ENCODE measurements around the gene ARRDC2.
A peak's percentile ranks its signal among the peaks of the same experiment; 100 is the strongest.
"Not testable (repeated sequence)": the region's sequence is repeated elsewhere in the genome, so short reads cannot be mapped to it uniquely, and the experiment has no call there.

The ARRDC2 gene

DNA sequence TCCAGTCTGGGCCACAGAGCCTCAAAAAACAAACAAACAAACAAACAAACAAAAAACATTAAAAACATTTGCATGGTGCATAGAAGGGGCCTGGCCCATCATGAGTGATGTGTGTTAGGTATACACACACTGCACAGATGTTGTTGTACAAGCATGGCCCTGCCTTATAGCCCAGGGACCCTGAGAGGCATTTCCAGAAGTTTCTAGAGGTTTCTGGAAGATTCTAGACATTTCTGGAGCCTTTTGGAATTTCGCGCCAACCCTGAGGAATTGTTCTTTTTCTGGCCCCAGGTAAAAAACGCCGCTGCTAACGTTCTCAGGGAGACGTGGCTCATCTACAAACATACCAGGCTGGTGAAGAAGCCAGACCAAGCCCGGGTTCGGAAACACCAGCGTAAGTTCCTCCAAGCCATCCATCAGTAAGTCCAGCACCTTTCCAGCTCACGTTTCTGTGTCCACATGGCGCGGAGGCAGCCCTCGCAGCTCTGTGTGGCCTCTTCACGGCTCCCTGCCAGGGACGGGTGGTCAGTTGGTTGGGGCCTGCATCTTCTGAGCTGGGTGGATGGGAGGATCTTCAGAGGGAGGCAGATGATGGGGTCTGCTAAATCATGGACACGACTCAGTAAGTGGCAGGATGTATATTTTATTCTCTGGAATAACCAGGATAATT, 18.4 kb upstream of the ARRDC2 start:
- DNase-seq (ENCODE audit: low spot score) = no peak

GRCh38 chr19:17993076-17993813, 14.7 kb upstream of the ARRDC2 start:
- no peak for DNase-seq (ENCODE audit: low spot score)

GRCh38 chr19:17996826-17997316, 11.1 kb upstream of the ARRDC2 start:
- peak; percentile 83 for DNase-seq (ENCODE audit: low spot score)

DNA sequence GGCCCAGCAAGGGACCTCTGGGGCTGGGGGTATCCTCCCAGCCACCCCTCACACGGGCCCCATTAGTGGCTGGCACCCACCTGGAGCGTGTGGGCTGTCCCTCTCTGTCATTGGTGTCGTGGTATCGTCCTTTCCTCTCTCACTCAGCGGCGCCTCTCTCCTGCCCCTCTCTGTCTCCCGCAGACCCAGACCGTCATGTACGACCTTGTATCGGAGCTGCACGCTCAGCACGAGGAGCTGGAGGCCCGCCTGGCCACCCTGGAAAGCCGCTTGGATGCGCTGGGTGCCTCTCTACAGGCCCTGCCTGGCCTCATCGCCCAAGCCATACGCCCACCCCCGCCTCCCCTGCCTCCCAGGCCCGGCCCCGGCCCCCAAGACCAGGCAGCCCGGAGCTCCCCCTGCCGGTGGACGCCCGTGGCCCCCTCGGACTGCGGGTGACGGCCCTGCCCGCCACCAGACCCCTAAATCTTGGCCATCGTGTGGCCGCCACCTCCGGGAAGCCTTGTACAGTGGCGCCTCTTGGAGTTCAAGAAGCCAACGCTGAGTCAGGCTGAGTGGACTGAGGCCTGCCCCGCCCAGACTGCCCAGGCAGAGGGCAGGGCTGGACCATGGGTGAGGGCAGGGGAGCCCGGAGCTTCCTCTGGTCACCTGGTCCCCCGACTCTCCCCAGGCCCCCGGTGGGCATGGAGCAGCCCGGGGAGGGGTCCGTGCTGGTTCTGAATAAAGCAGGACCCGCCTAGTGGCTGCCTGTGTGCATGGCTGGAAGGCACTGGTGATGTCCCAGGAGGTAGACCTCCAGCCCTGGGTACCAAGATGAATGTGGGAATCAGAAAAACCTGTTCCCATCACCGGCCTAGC, 9.8 kb upstream of the ARRDC2 start:
- DNase-seq (ENCODE audit: low spot score) = no peak

DNA sequence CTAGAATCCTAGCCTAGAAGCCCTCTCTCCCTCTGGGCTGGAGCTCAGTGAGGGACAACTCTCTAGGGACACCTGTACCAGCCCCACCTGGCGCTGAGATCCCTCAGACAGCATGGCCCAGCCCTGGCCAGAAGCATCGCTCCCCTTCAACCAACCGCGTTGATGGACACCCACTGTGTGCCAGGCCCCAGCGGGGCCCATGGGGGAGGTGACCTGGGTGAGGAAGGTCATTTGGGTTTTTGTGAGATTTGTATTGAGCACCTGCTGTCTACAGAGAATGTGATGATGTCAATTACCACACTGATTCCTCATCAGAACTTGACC, 9.2 kb upstream of the ARRDC2 start:
- DNase-seq (ENCODE audit: low spot score) = no peak

DNA sequence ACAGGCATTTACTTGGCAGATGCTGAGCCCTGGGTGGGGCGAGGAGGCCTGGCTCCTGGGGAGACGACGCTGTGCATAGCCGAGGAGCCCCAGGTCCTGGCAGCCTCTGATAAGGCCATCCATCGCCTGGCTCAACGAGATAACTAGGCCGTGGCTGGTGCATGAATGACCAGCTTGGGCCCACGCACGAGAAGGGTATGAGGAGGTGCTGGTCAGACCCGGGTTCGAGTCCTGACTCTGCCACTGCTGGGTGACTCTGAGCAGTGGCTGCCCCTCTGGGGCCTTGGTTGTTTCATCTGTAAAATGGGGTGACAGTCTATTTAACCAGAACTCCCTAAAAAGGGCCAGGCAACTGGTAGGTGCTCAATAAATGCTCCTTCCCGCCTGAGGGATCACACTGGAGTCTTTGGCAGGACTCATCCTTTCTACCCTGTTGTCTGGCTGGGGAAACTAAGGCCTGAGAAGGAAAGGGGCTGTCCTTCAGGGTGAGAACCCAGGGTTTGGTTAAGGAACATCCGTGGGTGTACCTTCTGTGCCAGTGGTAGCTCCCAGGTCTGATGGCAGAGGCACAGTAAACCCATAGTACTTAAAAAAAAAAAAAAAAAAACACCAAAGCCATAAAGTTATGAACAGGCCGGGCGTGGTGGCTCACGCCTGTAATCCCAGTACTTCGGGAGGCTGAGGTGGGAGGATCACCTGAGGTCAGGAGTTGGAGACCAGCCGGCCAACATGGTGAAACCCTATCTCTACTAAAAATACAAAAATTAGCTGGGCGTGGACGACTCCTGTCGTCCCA, 8.1 kb upstream of the ARRDC2 start:
- DNase-seq (ENCODE audit: low spot score) = no peak

DNA sequence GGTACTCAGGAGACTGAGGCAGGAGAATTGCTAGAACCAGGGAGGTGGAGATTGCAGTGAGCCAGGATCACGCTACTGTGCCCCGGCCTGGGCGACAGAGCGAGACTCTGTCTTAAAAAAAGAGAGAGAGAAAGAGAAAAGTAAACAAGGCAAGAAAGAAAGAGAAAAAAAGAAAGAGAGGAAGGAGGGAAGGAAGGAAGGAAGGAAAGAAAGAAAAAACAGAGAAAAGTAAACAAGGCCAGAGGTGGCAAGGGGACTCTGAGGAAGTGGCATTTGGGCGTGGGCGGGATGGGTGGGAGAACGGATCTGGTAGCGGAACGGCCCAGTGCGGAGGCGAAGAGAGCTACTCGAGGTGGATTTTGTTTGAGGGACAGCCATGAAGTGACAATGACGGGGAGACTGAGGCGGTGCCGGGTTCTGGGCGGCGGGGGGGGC, 7.5 kb upstream of the ARRDC2 start:
- DNase-seq (ENCODE audit: low spot score) = no peak

- DNase-seq (ENCODE audit: low spot score) = peak; percentile 91
Measured at GRCh38 chr19:18000915-18001776, 6.8 kb upstream of the ARRDC2 start.

DNA sequence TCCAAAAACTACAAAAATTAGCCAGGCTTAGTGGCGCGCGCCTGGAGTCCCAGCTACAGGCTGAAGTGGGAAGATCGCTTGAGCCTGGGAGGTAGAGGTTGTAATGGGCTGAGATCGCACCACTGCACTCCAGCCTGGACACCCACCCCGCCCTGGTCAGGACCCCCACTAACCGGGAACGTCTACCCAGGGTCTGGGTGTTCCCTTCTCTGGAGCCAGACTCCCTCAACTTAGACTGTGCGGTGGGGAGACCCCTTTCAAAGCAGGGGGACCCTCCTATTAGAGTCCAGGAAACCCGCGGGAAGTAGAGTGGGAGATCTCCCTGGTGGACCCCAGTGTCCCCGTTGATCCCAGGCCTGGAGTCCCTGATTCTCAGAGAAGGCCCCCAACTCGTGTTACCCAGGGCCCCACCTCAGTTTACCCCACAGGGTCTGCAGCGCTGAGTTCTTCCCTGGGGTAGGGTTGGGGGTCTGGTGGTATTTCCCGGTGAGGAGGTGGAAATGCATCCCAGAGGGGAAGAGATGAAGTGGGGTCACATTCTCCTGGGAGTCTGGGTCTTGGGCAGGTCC, 6.1 kb upstream of the ARRDC2 start:
- no peak for DNase-seq (ENCODE audit: low spot score)

GRCh38 chr19:18002347-18002850, 5.6 kb upstream of the ARRDC2 start:
- no peak for DNase-seq (ENCODE audit: low spot score)

DNA sequence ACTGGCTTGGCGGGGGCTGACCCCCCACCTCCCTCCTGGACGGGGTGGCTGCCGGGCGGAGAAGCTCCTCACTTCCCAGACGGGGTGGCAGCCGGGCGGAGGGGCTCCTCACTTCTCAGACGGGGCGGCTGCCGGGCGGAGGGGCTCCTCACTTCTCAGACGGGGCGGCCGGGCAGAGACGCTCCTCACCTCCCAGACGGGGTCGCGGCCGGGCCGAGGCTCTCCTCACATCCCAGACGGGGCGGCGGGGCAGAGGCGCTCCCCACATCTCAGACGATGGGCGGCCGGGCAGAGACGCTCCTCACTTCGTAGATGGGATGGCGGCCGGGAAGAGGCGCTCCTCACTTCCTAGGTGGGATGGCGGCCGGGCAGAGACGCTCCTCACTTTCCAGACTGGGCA, 2.2 kb upstream of the ARRDC2 start:
- not testable (repeated sequence) for DNase-seq (ENCODE audit: low spot score)

- peak; percentile 79 for DNase-seq (ENCODE audit: low spot score)
Measured at GRCh38 chr19:18007044-18007916, 690 bp upstream of the ARRDC2 start.

GRCh38 chr19:18008814-18009213, 844 bp downstream of the ARRDC2 start:
- DNase-seq (ENCODE audit: low spot score) = no peak

GRCh38 chr19:18009412-18010066, 1.6 kb downstream of the ARRDC2 start:
- no peak for DNase-seq (ENCODE audit: low spot score)

- no peak for DNase-seq (ENCODE audit: low spot score)
Measured at GRCh38 chr19:18010149-18010548, 2.2 kb downstream of the ARRDC2 start.

GRCh38 chr19:18013210-18014111, 5.5 kb downstream of the ARRDC2 start:
- no peak for DNase-seq (ENCODE audit: low spot score)

- DNase-seq (ENCODE audit: low spot score) = peak; percentile 71
Measured at GRCh38 chr19:18014197-18014596, 6.2 kb downstream of the ARRDC2 start.
